ENCODE data around the gene KLF17.
"Not testable (repeated sequence)": the region's sequence is repeated elsewhere in the genome, so short reads cannot be mapped to it uniquely, and the experiment has no call there.

Gene KLF17

GRCh38 chr1:44111861-44112260 is 6.8 kb upstream of the KLF17 start:
- DNase-seq = no peak

- DNase-seq = no peak
Observed at GRCh38 chr1:44112486-44112885, 6.1 kb upstream of the KLF17 start.

- no peak for DNase-seq
Observed at GRCh38 chr1:44113095-44113609, 5.5 kb upstream of the KLF17 start.

- DNase-seq = no peak
Observed at GRCh38 chr1:44114098-44114497, 4.5 kb upstream of the KLF17 start.

- DNase-seq = not testable (repeated sequence)
Observed at GRCh38 chr1:44117272-44117671, 1.3 kb upstream of the KLF17 start.

GRCh38 chr1:44119525-44119924 is 904 bp downstream of the KLF17 start:
- no peak for DNase-seq

- no peak for DNase-seq
Observed at GRCh38 chr1:44120398-44120949, 1.9 kb downstream of the KLF17 start.

GRCh38 chr1:44129616-44130500 is 11.2 kb downstream of the KLF17 start:
- DNase-seq = no peak

GRCh38 chr1:44131411-44131810 is 12.8 kb downstream of the KLF17 start:
- DNase-seq = no peak

GRCh38 chr1:44134071-44134920 is 15.7 kb downstream of the KLF17 start:
- DNase-seq = no peak

GRCh38 chr1:44135886-44136285 is 17.3 kb downstream of the KLF17 start:
- no peak for DNase-seq

- DNase-seq = no peak
Observed at GRCh38 chr1:44138239-44138638, 19.6 kb downstream of the KLF17 start.

GRCh38 chr1:44139565-44139964 is 20.9 kb downstream of the KLF17 start:
- not testable (repeated sequence) for DNase-seq

- no peak for DNase-seq
Observed at GRCh38 chr1:44141531-44141930, 22.9 kb downstream of the KLF17 start, which contains the start of gene KLF18. KLF18 (minus strand) TSS chr1:44141631; CDS start chr1:44141631, 0 bp downstream.

GRCh38 chr1:44144962-44145756 is 26.5 kb downstream of the KLF17 start:
- DNase-seq = no peak

GRCh38 chr1:44146536-44147361 is 28.1 kb downstream of the KLF17 start:
- no peak for DNase-seq

GRCh38 chr1:44147582-44147981 is 29.0 kb downstream of the KLF17 start:
- DNase-seq = no peak

GRCh38 chr1:44151332-44151731 is 32.7 kb downstream of the KLF17 start:
- no peak for DNase-seq

GRCh38 chr1:44151808-44152207 is 33.2 kb downstream of the KLF17 start:
- no peak for DNase-seq

GRCh38 chr1:44152692-44153091 is 34.1 kb downstream of the KLF17 start:
- DNase-seq = no peak

- DNase-seq = no peak
Observed at GRCh38 chr1:44154049-44154448, 35.4 kb downstream of the KLF17 start.
